Measurements from ENCODE around the gene PCDHGA9. TPM values are rescaled to one million over a fixed set of nuclear protein-coding genes. Genes with fewer than 3 reads are reported as not detected.

The PCDHGA9 gene
- total and polyA plus RNA-seq, 10 of the 15 experiments (the other 5 are each of a cell fraction or from before 2014, with no cell fraction given) = 0.08 to 0.63 (median 0.29) TPM; not detected in 2

GRCh38 chr5:141384471-141385267 is 17.9 kb upstream of the PCDHGA9 start:
- SMC1A ChIA-PET (ENCODE audit: uncharacterized antibody, unreplicated experiment) = no interaction called here
- no peak overlapping the region for H3K27ac ChIP-seq (ENCODE audit: control insufficient read depth, insufficient read depth)
- 95% methylated on average over 43 of the region's 43 CpGs for WGBS (ENCODE audit: insufficient coverage, insufficient replicate concordance, low lambda C conversion rate, missing lambda C conversion rate)
- BruUV-seq (replicated peaks) = no TSS peak
- H4K20me1 ChIP-seq (ENCODE audit: control insufficient read depth, insufficient read depth) = no peaks in the 10 kb centered on the region
- H3K4me2 ChIP-seq (ENCODE audit: control insufficient read depth, insufficient read depth) = no peak overlapping the region
- in situ Hi-C loops (cut with MboI) = no loop called here
- RAD21 ChIA-PET (ENCODE audit: unreplicated experiment) = no interaction called here
- H3K79me2 ChIP-seq (ENCODE audit: control insufficient read depth, insufficient read depth, low read length) = no peaks in the 10 kb centered on the region
- no peaks in the 10 kb centered on the region for H3K4me1 ChIP-seq (ENCODE audit: control insufficient read depth, insufficient read depth, low read length)
- peaks cover 5% of the 10 kb centered on the region; the same call in 2 of the 3 replicates for H3K9me3 ChIP-seq (replicated peaks; ENCODE audit: control insufficient read depth, insufficient read depth, low read length)
- no peak overlapping the region for H3K9ac ChIP-seq (ENCODE audit: control insufficient read depth, insufficient read depth, low read length)
- CTCF ChIA-PET = no interaction called here
- DNase-seq (ENCODE audit: low read depth, low spot score) = no peak
- ATAC-seq = no peak
- no peak overlapping the region for H3K4me3 ChIP-seq
- intact Hi-C loops (cut with micrococcal nuclease; ENCODE audit: unreplicated experiment) = no loop called here
- H2AFZ ChIP-seq (ENCODE audit: control insufficient read depth, low read depth, low read length) = no peak overlapping the region
- no peaks in the 10 kb centered on the region for H3K36me3 ChIP-seq (ENCODE audit: control insufficient read depth in 2 of 2, insufficient read depth in 2 of 2, low read length in 1 of 2)
- POLR2A ChIA-PET = no interaction called here
- no peaks in the 10 kb centered on the region for H3K27me3 ChIP-seq (replicated peaks in 1 of 2; ENCODE audit: control insufficient read depth in 2 of 2, insufficient read depth in 2 of 2, low read length in 1 of 2)
- no peak for FAIRE-seq
- TF ChIP-seq NR2C2 (IDR thresholded peaks at IDR 0.05; ENCODE audit: borderline replicate concordance, control insufficient read depth, insufficient read length, low read depth) (no peak), PKNOX1 (IDR thresholded peaks at IDR 0.05) (no peak), RELB (IDR thresholded peaks at IDR 0.05; ENCODE audit: low read depth) (no peak), NFYA (IDR thresholded peaks at IDR 0.05; ENCODE audit: borderline replicate concordance, low read depth, low read length) (no peak), STAT1 (conservative IDR thresholded peaks at IDR 0.05) (no peak), RBBP5 (conservative IDR thresholded peaks at IDR 0.05) (no peak), NRF1 (conservative IDR thresholded peaks at IDR 0.05; ENCODE audit: low read depth, low read length) (no peak), ZBTB33 (IDR thresholded peaks at IDR 0.05) (no peak), CBFB (IDR thresholded peaks at IDR 0.05; ENCODE audit: low read depth) (no peak), ELK1 (IDR thresholded peaks at IDR 0.05; ENCODE audit: low read depth, low read length) (no peak), ZNF24 (IDR thresholded peaks at IDR 0.05) (no peak), STAT3 (IDR thresholded peaks at IDR 0.05; ENCODE audit: low read depth, low read length) (no peak), EGR1 (IDR thresholded peaks at IDR 0.05; ENCODE audit: borderline replicate concordance in 1 of 2, low read depth in 2 of 2, low read length in 2 of 2) (no peak), CBX3 (IDR thresholded peaks at IDR 0.05; ENCODE audit: borderline replicate concordance, low read depth) (no peak), SIX5 (IDR thresholded peaks at IDR 0.05; ENCODE audit: low read depth, low read length, severe bottlenecking) (no peak)

Data from GM12878 (cell line).